ENCODE data around the gene FAT4.

Gene FAT4

DNA sequence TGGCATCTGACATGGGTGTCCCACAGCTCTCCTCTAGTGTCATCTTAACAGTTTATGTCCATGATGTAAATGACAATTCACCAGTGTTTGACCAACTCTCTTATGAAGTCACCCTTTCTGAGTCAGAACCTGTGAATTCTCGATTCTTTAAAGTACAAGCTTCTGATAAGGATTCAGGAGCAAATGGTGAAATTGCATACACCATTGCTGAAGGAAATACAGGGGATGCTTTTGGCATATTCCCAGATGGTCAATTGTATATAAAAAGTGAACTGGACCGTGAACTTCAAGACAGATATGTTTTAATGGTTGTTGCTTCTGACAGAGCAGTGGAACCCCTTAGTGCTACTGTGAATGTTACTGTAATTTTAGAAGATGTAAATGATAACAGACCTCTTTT is 4.6 kb downstream of the FAT4 start:
- no peak for DNase-seq

DNA sequence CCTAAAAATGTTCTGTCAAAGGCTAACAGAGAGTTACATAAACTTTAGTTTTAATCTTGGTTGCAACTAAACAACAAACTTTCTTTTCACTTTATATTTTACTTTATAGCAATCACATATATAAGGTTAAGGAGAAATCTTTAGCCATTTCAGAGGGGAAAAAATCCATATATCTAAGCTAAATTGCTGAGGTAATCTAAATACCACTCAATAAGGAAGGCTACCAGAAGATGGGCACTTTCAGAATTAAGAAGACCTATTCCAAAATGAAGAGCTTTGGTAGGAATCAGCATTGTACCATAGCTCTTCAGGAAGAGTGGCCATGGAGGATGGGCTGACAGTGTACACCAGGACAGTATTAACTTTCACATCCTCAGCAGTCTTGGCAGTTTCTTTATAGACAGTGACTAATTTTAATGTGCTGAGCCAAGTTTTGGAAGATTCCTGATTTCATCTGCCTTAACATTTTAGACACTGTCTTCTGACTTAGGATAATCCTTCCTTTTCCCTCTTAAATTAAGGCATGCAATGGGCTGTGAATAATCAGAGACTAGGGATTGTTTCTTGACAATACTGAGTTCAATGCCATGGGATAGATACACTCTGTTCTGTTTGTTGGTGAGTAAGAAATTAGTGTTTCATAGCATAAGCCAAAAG is 7.1 kb downstream of the FAT4 start:
- peak; percentile 68 for DNase-seq

DNA sequence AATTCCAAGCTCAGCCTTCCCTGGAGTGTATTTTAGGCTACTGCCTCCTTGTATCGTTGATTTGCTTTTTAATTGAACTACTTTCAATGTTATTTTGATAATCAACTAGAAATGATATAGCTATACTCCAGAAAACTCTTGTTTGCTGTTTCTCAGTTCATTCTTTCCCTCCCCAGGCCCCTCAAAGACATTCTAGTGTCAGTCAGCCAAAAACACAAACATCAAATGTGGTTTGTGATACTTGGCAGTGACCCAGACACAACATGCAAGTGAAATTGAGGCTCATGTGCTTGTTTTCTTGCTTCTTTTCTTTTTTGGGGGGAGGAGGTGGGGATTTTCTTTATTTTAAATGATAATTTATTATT is 7.6 kb downstream of the FAT4 start:
- peak; percentile 65 for DNase-seq

DNA sequence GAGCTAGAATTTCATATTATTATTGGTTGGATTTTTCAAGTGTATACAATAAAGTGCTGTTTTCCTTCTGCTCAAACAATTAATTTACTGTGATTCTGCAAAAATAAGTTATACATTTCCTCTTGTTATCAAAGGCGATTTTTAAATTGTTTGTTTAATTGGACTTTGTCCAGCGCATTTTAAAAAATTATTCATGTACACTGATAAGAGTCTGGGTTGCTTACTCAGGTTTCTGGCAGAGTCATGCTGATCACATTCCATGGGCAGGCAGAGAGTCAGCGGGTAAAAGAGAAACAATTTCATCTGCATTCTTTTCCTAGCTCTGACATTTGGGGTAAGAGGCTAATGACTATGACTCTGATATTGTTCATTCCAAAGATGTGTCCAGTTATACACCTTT is 8.9 kb downstream of the FAT4 start:
- no peak for DNase-seq

DNA sequence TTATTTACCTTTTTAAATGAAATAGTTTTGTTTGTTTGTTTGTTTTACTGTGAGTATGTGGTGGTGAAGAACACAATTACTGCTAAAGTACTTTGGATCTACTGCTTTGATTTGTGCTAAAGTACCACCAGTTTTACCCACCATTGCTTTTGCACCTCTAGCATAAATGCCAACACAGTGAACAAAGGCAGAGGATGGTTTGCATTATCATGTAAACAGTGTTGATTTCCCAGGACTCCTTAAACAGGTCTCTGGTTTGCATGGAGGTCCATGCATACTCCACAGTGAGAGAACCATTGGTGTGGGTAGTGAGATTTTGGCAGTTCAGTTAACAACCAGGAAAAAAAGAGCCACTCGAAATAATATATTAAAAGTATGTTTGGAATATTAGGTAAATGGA is 11.0 kb downstream of the FAT4 start:
- DNase-seq: no peak

DNA sequence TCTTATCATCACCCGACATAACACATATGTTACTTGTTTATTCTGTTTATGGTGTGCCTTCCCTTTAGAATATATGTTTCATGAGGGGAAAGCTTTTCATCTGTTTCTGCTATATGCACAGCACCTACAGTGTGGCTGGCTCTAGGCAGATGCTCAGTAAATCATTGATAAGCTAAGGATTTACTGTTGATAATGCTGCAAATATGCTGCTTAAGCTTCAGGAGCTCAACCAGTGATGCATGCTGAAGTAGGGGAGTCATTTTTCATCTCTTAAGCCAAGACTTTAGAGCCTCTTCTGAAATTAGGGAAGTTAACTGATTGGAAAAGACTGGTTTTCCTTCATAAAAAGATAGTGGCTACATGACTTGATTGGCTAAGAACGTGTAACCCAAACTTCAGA is 16.4 kb downstream of the FAT4 start:
- no peak for DNase-seq

DNA sequence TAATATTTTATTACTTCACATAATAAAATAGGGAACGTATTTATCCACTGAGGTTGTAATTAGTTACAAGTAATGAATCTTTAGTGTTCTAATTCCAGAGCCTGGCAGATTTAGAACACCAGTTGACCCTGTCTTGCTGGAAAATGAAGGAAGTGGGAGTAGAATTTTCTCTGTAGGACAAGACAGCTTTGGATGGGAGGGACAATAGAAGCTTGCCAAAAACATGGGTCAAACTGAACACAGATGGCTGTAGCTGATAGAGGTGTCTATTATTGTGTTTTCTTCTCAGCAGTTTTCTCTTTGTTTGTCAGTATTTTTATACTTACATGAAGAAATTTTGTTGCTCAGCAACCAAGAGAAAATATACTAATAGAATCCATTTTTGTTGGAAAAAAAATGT is 20.2 kb downstream of the FAT4 start:
- DNase-seq: no peak

DNA sequence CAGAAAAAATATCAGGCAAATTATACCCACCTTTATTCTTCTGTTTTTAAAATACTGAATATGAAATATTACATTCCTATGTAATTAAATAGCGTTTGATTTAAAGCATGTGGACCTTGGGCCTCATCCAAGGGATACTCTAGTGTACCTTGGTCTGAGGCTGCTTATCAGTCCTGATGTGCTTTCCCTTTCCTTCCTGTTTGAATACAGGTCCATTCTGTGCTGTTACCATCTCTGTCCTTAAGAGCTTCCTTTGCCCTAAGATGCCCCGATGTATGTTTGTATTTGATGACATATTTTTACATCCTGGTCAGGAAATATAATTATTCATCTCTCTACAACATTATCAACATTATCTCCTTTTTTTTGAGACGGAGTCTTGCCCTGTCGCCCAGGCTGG is 24.1 kb downstream of the FAT4 start:
- no peak for DNase-seq

DNA sequence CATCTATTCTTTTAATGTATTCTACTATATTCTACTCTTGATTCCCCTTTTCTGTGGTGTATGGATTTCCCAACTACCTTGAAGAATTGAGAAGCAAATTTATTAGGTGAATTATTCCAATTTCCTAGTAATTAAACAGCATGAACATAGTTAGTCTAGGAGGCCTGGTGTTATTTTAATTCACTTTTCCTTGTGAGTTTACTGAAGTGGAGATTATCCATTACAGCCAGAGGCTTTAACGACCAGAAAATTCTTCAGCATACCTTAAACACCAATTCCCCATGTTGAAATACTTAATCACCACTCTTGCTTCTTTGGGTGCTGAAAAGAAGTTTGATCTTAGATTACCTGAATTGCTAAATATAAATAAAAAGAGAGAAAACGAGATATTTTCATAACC is 29.4 kb downstream of the FAT4 start:
- DNase-seq: no peak

DNA sequence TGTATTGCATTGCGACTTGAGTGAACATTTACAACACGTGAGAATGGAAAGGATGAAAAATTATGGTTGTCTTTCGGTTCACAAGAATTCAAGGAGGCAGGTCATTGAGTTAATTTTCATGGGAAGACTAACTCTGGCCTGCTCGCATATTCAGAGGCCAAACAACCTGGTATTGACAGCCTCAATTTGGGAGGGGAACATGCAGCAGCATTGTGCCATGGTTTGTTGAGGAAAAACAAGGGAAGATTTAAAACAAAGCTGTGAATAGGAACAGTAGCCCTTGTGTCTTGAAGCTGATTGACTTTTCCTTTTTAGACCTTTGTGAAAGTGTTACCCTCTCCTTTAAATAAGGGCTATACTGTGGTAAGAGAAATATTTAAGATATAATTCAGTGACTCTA is 31.9 kb downstream of the FAT4 start:
- DNase-seq: peak; percentile 18

DNA sequence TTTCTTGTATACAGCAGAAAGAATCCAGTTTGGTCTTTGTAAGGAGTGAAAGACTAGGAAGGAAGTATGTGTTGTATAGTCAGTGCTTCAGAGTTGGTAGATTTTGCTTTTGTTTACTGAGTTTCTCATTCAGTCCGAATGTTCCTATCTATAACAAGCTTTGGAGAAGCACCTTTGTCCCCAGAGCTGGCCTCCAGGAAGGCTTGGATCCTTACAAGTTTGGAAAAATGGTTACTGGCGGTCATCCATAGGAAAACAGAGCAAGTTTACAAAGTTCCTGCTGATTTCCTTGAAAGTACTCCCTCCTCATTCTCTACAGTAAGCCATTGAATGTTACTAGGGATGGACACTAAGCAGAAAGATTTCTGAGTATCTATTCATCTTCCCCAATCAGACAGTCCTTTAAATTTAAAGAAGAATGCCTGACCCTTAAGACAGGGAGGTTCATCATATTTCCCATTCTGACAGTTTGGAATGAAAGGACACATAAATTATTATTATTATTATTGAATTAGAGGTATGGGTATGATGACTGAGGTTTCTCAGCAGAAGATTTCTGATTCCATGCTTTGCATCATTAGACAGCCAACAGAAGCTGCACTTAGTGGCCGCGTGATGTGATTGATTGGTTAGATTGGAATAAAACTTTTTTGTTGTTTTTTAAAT is 35.8 kb downstream of the FAT4 start:
- DNase-seq: peak; percentile 28

DNA sequence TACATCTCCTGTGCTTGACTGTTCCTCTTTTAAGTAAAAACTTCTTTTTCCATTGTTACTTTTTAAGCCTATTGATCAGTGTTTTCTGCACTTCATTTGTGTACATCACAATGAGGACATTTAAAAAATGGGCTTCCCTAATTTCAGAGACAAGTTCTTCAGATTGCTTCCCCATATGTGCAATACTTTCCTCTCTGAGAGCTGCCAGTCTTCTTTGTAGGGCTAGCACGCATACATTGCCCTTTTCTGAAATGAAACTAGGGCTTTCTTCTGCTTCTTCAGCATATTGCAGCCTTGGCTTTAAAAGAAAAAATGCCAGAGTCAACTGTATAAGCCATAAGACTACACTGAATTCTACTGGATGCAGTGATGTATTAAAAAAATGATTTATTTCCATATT is 37.8 kb downstream of the FAT4 start:
- peak; percentile 50 for DNase-seq

DNA sequence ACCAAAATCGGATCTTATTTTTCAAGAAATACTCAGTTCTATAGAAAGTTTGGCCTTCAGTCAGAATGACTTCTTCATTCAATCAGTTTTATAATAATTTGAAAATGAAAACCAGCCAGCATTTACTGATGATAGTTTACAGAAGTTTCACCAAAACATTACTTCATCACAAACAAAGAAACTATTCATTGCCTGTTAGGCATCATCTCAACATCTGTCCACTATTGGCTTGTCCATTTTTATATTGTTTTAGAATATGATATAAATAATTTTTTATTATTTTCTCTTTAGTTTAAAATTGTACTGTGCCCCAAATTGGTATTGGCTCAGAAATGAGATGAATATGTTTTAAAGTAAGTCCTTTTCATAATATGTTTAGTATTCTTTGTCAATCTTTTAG is 38.4 kb downstream of the FAT4 start:
- DNase-seq: peak; percentile 57

DNA sequence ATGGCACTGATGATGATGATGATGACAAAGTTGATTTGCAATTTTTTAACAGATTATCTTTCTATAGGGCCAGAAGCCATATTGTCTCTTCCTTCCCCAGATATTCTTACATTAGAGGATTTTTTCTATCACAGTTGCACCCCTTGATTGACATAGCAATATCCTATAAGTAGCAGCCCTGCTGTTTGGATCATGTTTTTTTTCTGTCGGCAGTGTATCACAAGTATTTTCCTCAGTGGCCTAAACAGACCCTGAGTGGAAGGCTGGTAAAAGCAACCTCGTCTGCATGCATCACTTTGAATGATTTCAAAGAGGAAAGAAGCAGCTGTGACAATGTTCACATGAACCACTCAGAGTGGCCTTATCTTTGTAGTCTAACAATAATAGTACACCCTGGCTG is 41.0 kb downstream of the FAT4 start:
- DNase-seq: no peak

DNA sequence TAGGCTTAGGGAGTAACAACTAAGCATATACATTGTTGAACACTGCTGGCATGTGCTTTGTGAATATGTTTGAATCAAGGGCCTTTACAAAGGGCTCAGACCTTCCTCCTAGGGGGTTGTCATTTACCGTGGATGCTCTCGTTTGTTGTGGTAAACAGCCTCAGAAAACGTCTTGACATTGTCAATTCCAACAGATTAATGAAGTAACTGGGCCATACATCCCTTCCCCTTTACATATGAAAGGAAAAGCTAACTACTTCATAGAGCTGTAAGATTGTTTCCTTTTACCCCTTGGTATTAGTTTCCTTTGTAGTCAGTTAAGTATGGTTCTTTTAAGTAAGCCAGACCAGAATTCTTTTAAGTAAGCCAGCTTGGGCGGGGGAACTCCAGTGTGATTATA is 42.9 kb downstream of the FAT4 start:
- DNase-seq: no peak

DNA sequence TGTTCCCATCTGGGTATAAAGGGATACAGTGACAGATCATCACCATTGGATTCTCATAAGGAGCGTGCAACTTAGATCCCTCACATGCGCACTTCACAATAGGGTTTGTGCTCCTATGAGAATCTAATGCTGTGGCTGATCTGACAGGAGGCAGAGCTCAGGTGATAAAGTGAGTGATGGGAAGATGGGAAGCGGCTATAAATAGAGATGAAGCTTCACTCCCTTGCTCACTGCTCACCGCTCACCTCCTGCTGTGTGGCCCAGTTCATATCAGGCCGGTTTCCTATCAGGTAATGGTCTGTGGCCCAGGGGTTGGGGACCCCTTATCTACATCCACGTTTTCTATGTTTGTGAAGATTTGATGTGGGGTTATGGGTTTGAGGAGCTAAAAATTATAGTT is 43.7 kb downstream of the FAT4 start:
- no peak for DNase-seq

DNA sequence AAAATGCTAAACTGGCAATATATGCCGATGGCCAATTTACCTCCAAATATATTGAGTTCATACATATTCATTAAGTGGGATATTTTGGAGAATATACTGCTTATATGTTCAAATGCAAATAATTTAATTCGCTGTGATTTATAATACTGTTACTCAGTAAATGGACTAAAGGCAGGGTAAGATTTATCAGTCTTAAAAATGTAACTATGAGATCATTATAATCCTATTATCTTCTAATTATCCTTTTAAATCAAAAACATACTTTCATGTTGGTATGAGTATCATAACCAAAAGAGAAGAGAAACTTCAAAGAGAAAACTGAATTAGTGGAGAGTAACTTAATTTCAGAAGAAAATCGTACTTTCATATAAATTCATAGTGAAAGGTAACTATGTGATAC is 44.6 kb downstream of the FAT4 start:
- DNase-seq: no peak

DNA sequence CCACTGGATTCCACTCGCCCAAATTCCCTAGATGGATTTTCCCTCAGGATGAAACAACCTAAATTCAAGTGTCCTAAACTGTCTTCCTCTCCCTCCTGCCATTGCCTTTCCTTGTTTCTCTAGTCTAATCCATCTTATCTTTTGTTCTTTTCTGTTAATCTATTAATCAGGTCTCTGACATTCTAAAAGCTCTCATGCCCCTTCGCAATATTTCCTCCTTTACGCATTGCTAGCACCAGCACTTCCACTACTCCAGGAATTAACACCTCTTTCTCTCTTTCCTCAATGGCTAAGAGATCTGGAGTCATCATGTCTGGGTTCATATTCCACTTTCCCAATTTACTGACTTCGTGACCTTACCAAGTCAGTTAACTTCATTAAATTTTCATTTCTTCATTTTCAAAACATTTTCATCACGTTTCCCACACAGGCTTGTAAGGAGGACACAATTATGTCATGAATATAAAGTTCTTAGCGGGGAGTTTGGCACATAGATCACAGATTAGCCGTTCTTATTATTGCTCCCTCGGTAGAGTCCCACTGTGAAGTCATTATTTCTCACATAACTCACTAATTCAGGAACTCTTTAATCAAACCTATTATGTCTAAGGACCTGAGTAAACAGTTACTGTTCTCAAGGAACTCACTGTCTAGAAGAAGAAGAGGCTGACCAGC is 45.3 kb downstream of the FAT4 start:
- DNase-seq: no peak

DNA sequence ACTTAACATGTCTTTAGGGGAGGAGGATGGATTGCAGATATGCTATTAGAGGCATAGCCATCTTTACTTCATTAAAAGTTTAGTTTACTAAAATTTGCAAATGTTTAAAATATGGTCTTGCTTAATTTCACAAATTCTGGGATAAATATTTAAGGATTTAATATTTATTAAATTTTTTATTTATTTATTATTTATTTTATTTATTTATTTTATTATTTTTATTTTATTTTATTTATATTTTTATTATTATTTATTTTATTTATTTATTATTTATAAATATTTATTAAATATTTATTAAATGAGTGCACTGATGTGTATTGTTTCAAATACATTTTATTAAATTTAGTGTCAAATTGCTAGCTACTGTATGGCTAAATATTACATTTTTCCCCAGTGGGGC is 46.0 kb downstream of the FAT4 start:
- no peak for DNase-seq

Measured in midbrain (tissue), 1 donor.